ENCODE results near the gene RPTOR.

DNA sequence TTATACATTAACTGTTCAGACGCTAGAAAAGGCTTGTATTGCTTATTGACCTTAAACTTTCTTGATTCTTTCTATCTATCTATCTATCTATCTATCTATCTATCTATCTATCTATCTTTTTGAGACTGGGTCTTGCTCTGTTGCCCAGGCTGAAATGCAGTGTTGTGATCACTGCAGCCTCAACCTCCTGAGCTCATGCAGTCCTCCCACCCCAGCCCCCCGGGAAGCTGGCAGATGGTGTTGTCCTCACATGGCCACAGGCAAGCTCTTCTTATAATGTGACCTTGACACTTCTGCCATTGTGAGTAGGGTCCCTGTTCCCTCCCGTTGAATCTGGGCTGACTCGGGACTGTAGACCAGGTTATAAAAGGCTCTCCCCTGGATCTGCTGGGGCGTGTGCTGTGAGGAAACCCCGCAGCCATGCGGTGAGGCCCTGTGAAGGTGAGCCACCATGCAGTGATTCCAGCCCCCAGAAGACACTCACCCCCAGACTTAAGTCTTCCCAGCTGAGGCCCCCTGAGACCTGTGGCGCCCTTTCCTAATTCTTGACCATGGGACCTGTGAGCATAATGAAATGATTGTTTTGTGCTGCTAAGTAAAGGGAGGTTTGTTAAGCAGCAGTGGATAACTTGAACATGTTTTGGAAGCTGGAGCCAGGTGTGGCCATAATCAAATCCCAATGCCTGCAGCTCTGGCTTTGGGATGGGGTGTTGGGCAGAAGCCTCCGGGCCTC, 54.3 kb downstream of the RPTOR start:
- TF ChIP-seq CTCF (IDR thresholded peaks at IDR 0.05; ENCODE audit: insufficient read depth, low read depth, low read length) = no peak
- no peak for TF ChIP-seq EZH2 (IDR thresholded peaks at IDR 0.05; ENCODE audit: insufficient read depth, low read length)
